SIG-M5 treated with dmso at 0.1 percent for 504 hours (cell line): ENCODE data around the gene CCDC110.

Experiments used
- DNase-seq: peaks from one replicate; lab custom pipeline; 2025; ENCODE audit not compliant: unreplicated experiment; lab: John Stamatoyannopoulos, UW

Gene CCDC110

DNA sequence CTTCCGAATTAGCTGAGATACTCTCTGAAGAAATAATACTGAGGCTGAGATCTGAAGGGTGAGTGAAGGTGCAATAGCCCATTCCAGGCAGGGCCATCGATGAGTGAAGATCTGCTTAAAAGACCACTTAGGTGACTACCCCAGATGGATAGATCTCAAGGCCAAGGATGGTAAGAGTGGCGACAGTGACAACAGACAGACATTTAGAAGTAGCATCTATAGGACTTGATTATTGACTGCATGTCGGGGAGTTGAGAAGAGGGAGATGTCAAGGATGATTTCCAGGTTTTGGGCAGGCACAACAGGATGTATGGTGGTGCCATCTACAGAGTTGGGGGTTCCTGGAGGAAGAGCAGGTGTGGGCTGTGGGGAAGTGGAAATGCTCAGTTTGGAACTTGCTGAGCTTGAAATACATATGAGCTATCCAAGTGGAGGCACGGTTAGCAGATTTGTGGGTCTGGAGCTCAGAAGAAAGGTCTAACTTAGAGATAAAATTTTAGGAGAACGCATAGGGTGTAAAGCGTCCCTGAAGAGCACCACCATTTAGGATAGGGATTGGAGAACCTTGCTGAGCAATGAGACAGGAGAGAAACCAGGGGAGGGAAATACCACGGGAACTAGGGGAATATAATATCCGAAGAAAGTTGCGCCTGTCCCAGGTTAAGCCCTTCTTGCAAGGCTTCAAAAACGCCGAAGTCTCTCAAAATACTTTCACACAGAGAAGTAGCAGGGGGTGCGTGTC lies 46.5 kb downstream of the CCDC110 start:
- peak; percentile 44 for DNase-seq

GRCh38 chr4:185421366-185422124 lies 50.0 kb downstream of the CCDC110 start:
- no peak for DNase-seq

DNA sequence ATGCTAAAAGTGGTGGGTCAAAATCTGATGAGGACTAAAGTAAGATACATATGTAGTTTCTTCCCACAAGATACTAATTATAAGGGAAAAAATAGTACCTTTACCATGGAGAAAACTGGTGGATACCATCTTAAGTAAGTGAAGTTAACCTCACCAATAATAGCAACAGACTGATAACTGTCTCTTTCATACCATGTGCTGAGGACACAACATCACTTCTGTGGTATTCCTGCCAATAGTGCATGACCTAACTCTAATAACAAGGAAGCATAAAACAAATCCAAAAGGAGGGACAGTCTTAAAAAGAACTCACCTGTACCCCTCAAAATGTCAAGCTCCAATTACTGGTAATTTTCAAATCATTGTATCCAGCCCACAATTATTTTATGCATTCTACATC lies 54.6 kb downstream of the CCDC110 start:
- no peak for DNase-seq

DNA sequence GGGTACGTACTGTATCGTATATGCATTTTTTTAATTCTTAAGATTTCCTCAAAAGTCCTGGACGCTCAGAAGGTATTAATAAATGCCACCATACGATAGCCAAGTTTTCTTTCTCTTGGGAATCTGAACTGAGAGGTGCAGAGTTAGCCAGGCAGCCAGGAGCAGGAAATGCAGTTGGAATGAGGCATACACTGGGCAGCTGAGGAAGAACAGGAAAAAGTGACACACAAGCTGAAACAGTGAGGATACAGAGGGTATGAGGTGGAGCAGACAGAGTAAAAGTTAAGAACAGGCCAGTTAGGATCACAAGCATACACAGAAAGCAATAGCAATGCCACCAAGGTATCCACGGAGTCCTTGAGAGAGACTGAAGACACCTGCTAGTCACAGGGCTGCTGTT lies 59.1 kb downstream of the CCDC110 start:
- DNase-seq, result no peak

DNA sequence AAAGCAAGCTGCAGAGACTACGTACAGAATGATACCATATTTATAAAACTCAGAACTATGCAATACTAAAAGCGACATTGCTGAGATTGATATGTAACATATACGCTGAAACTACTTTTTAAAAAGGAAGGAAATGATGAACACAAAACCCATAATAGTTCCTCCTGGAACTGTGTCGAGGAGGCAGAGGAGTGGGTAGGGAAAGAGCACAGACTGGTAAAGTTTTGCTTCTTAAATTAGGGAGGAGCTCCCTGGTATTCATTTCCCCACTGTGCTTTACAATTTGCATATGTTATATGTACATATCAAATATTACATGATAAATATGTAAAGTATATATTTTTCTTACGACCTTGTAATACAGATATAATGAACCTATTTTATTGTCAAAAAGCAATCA lies 59.7 kb downstream of the CCDC110 start:
- no peak for DNase-seq

DNA sequence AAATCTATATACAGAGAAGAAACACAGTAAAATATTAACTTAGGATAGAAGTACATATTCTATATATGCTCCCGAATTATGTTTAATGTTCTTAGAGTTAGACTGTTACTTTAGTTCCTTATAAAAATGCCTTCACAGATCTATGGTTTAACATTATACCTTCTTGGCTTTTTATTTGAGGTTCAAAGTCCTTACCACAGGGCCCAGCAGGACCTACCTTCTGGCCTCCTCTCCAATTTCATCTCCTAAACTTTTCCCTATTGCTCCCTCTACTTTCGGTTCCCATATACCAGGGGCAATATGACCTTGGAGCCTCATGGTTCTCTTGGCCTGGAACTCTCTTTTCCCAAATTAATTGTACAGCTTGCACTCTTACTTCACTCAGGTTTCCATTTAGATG lies 63.1 kb downstream of the CCDC110 start:
- no peak for DNase-seq

DNA sequence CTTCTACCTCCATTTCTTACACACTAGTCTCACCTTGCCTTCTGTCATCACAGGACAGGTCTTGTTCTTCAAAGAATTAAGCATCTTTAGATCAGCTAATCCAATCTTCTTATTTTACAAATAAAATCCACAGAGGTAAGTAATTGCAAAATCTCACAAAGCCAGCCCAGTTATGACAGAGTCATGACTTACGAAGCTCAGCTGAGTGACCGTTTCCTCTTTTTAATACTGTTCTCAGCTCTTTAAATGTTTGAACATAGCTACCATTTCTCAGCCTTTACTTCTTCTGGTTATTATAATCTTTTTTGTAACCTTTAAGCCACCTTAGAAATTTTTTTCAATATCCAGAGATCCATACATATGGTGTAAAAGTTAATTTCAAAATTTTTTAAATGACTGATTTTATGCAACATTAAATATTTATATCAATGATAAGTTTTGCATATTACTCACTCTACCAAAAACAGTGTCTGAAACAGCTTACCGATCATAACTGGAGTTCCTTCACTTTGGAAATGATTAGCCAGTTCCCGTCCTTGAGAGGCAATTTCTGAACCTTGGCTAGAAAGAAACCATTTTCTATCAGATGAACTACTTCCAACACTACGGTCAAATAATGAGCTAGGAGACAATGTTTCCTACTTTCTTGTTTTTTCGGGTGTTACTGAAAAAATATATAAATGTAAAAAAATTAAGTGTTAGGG lies 66.1 kb downstream of the CCDC110 start:
- DNase-seq, result no peak

DNA sequence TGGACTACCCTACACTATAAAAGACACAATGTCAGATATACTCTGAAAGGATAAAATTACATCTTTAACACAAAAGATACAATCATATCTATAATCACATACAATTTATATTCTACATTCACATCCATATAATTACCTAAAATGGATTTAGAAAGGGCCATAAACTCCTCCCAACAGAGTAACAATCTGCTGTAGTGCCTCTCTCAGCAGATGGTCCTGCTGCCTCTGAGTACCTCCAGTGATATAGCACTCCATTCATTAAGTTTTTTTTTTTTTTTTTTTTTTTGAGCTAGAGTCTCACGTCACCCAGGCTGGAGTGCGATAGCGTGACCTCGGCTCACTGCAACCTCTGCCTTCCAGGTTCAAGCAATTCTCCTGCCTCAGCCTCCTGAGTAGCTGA lies 67.5 kb downstream of the CCDC110 start:
- no peak for DNase-seq

- DNase-seq, result no peak
Observed at GRCh38 chr4:185399466-185399865, 72.1 kb downstream of the CCDC110 start.

DNA sequence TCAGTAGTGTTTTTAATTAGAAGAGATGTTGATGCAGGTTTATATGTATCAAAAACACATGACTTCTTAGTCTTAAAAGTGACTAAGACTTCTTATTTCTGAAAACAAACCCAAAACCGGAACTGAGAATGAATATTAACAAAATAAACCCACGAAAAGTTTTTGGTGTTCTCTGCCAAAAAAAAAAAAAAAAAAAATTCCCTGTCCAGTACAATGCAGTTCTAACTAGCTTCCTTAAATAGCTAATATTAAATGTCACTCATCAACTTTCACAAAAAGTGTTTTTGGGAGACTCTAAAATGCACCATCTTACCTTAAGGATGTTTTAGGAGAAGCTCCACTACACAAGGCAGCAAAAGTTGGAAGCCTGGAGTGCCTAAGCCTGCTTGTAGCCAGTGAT lies 72.9 kb downstream of the CCDC110 start:
- DNase-seq, result no peak

DNA sequence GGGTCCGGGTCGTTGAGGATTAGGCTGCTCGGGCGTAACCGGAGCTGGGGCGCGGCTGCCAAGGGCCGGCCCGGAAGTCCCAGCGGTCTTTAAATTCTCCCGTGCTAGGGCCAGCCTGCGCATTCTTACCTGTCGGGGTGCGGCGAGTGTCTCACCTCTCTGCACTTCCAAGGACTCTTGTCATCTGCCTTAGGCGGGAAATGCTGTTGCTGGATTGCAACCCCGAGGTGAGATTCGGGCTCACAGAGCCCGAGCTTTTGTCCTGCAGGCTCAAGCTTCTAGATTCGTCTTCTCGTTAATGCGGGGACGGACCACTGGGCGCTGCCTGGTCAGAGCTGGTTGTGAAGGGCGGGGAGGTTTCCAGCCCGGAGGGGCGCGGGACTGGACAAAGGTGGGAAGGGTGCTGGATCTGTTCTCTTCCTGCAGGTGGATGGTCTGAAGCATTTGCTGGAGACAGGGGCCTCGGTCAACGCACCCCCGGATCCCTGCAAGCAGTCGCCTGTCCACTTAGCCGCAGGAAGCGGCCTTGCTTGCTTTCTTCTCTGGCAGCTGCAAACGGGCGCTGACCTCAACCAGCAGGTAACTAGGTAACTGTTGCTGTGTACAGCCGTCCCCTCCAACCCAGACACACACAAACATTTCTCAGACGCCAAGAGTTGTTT lies 74.7 kb downstream of the CCDC110 start, which contains the start of gene ANKRD37:
TSS of gene ANKRD37 (plus strand) at position 118 of the 662 bp plus-strand sequence. CDS start at position 201, 83 bp downstream.
- no peak for DNase-seq

- DNase-seq, result peak; percentile 89
Observed at GRCh38 chr4:185395956-185396723, 75.4 kb downstream of the CCDC110 start.

DNA sequence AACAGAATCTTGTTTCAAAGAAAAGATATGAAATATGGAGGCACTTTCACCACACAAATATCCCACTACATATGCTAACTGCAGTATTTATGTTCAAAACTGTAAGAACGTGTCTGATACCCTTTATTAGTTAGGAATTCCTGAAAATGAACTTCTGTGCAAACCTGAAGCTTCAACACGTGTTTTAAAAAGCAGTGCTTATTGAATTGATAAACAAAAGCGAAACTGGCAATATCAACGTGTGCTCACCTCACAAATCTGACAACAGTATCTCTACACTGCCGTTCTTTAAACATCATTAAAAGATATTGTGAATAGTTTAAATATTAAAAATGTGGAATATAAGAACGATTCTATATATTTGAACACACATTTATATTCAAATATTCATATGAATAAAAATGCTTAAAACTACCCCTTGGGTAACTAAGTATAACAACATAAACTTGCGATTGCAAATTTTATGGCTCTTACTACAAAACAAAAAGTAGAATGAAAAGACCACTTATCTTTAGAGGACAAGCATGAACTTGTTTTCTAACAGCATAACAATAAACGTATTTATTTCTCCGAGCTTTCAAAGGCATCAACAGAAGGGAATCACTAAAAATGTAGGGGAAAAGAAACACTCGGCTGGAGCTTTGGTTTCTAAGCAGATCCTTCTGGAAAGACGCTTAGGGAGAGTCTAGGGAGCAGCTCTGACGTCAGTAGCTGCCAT lies 76.1 kb downstream of the CCDC110 start, which contains the start of gene LRP2BP:
TSS of gene LRP2BP (minus strand) at position 687 of the 718 bp plus-strand sequence. CDS start 17,738 bp downstream, outside the sequence.
- DNase-seq, result peak; percentile 75
